ENCODE measurements around the gene C19orf38. TPM values are rescaled to one million over a fixed set of nuclear protein-coding genes. Genes with fewer than 3 reads are reported as not detected.
A peak's percentile ranks its signal among the peaks of the same experiment; 100 is the strongest.
"Not testable (repeated sequence)": the region's sequence is repeated elsewhere in the genome, so short reads cannot be mapped to it uniquely, and the experiment has no call there.

C19orf38 gene
- total and polyA plus RNA-seq, 8 donors: 0.31 to 1.00 (median 0.75) TPM; not detected in 1

DNA sequence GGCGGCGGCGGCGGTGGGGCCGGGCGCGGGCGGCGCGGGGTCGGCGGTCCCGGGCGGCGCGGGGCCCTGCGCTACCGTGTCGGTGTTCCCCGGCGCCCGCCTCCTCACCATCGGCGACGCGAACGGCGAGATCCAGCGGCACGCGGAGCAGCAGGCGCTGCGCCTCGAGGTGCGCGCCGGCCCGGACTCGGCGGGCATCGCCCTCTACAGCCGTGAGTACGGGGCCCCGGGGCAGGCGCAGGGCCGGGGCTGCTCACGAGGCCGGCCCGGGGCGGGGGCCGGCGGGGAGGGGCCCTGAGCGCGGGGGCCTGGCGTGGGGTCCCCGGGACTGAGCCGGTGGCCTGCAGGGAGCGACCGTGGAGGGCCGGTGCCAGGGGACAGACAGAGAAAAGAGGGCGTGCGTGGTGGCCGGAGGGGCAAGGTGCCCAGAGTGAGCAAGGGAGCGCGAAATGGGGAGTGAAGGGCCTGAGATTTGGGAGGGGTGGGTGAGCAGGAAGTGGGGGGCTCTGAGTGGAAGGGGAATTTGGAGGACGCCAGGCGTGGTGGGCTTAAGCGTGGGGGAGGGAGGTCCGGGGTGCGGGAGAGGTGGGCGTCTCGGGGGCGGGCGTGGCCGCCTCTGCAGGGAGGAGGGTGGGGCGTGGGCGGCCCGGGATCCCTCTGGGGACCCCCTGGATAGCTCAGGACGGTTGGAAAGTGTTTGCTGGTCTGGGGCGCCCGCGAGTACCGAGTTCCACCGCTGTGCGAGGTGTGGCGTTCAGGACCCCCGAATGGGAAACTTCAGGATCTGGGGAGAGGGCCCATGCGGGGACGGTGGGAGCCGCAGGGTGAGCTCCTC is 23.7 kb downstream of the C19orf38 start:
- Histone ChIP-seq H3K27me3 (no peaks in the 10 kb centered on the region), H3K4me1 (peaks cover 0 to 16% (median 0%) of the 10 kb centered on the region in 3 donors), H3K27ac (peak overlapping the region in 2 of 4 donors; percentile 51 to 52), H3K9me3 (no peaks in the 10 kb centered on the region), H3K36me3 (no peaks in the 10 kb centered on the region), H3K4me3 (peak overlapping the region; percentile 57 to 82 (median 75))
- WGBS, 2 donors: 1% methylated on average over 53 to 89 of the region's 90 CpGs
- TF ChIP-seq CTCF (IDR thresholded peaks at IDR 0.05): no peak
- intact Hi-C loops (cut with DNase I): no loop called here
- ATAC-seq: peak in 2 of 4 donors; percentile 0
- no peak for FAIRE-seq
- DNase-seq: peak; percentile 58 to 88 (median 75)

GRCh38 chr19:10872546-10873107 is 24.4 kb downstream of the C19orf38 start:
- ATAC-seq: no peak
- DNase-seq: no peak
- intact Hi-C loops (cut with DNase I): no loop called here
- H3K36me3 ChIP-seq: no peaks in the 10 kb centered on the region
- H3K4me1 ChIP-seq: peaks cover 0 to 22% (median 0%) of the 10 kb centered on the region in 3 donors
- no peaks in the 10 kb centered on the region for H3K27me3 ChIP-seq
- 12 to 13% methylated on average over 16 of the region's 16 CpGs for WGBS, 2 donors
- TF ChIP-seq CTCF (IDR thresholded peaks at IDR 0.05): no peak
- H3K4me3 ChIP-seq: peak overlapping the region; percentile 57 to 82 (median 75)
- no peaks in the 10 kb centered on the region for H3K9me3 ChIP-seq
- no peak overlapping the region for H3K27ac ChIP-seq
- FAIRE-seq: no peak

- Histone ChIP-seq H3K4me3 (no peak overlapping the region), H3K4me1 (peaks cover 0 to 22% (median 0%) of the 10 kb centered on the region in 3 donors), H3K36me3 (no peaks in the 10 kb centered on the region), H3K27me3 (no peaks in the 10 kb centered on the region), H3K27ac (no peak overlapping the region), H3K9me3 (no peaks in the 10 kb centered on the region)
- FAIRE-seq: no peak
- intact Hi-C loops (cut with DNase I): no loop called here
- 95 to 96% methylated on average over 1 of the region's 1 CpG for WGBS, 2 donors
- ATAC-seq: no peak
- TF ChIP-seq CTCF (IDR thresholded peaks at IDR 0.05): no peak
- DNase-seq: no peak
These were observed 25.8 kb downstream of the C19orf38 start for GRCh38 chr19:10874024-10874423.

- H3K4me3 ChIP-seq: no peak overlapping the region
- FAIRE-seq: no peak
- TF ChIP-seq CTCF (IDR thresholded peaks at IDR 0.05): no peak
- WGBS, 2 donors: 67 to 68% methylated on average over 10 of the region's 10 CpGs
- no peaks in the 10 kb centered on the region for H3K36me3 ChIP-seq
- H3K9me3 ChIP-seq: no peaks in the 10 kb centered on the region
- peak in 3 of 4 donors; percentile 34 to 40 (median 36) for ATAC-seq
- intact Hi-C loops (cut with DNase I): no loop called here
- peaks cover 0 to 29% (median 0%) of the 10 kb centered on the region in 3 donors for H3K4me1 ChIP-seq
- peak overlapping the region in 2 of 4 donors; percentile 2 to 6 for H3K27ac ChIP-seq
- no peaks in the 10 kb centered on the region for H3K27me3 ChIP-seq
- peak in 2 of 6 donors; percentile 37 to 68 for DNase-seq
These were observed 28.4 kb downstream of the C19orf38 start for GRCh38 chr19:10876459-10877240.

DNA sequence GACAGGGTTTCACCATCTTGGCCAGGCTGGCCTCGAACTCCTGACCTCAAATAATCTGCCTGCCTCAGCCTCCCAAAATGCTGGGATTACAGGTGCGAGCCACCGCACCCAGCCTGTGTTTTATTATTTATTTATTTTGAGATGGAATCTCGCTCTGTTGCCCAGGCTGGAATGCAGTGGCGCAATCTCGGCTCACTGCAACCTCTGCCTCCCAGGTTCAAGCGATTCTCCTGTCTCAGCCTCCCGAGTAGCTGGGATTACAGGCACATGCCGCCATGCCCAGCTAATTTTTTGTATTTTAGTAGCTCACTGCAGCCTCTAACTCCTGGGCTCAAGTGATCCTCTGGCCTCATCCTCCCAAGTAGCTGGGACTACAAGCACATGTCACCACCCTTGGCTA is 29.4 kb downstream of the C19orf38 start:
- DNase-seq; intact Hi-C loops (cut with DNase I); H3K4me3 ChIP-seq; H3K27me3 ChIP-seq; H3K36me3 ChIP-seq; FAIRE-seq; ATAC-seq; H3K9me3 ChIP-seq: not testable (repeated sequence)
- peaks cover 0 to 28% (median 0%) of the 10 kb centered on the region in 3 donors for H3K4me1 ChIP-seq
- peak overlapping the region in 1 of 4 donors; percentile 2 for H3K27ac ChIP-seq
- WGBS, 2 donors: 95 to 98% methylated on average over 9 of the region's 9 CpGs
